GM19324 (cell line): ENCODE data around the gene CCND1.

Experiments
- ATAC-seq: cut with Tn5 transposase; IDR thresholded peaks from one replicate; pipeline ENCODE4 v1.9.1; 2021; ENCODE audit warnings: mild to moderate bottlenecking, moderate library complexity; ENCODE audit not compliant: unreplicated experiment, low FRiP score

The CCND1 gene

DNA sequence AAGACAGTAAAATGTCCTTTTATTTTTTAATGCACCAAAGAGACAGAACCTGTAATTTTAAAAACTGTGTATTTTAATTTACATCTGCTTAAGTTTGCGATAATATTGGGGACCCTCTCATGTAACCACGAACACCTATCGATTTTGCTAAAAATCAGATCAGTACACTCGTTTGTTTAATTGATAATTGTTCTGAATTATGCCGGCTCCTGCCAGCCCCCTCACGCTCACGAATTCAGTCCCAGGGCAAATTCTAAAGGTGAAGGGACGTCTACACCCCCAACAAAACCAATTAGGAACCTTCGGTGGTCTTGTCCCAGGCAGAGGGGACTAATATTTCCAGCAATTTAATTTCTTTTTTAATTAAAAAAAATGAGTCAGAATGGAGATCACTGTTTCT lies 1.1 kb upstream of the CCND1 start:
- no peak for ATAC-seq

DNA sequence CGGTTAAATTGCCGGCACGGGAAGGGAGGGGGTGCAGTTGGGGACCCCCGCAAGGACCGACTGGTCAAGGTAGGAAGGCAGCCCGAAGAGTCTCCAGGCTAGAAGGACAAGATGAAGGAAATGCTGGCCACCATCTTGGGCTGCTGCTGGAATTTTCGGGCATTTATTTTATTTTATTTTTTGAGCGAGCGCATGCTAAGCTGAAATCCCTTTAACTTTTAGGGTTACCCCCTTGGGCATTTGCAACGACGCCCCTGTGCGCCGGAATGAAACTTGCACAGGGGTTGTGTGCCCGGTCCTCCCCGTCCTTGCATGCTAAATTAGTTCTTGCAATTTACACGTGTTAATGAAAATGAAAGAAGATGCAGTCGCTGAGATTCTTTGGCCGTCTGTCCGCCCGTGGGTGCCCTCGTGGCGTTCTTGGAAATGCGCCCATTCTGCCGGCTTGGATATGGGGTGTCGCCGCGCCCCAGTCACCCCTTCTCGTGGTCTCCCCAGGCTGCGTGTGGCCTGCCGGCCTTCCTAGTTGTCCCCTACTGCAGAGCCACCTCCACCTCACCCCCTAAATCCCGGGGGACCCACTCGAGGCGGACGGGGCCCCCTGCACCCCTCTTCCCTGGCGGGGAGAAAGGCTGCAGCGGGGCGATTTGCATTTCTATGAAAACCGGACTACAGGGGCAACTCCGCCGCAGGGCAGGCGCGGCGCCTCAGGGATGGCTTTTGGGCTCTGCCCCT lies 529 bp upstream of the CCND1 start:
- no peak for ATAC-seq

DNA sequence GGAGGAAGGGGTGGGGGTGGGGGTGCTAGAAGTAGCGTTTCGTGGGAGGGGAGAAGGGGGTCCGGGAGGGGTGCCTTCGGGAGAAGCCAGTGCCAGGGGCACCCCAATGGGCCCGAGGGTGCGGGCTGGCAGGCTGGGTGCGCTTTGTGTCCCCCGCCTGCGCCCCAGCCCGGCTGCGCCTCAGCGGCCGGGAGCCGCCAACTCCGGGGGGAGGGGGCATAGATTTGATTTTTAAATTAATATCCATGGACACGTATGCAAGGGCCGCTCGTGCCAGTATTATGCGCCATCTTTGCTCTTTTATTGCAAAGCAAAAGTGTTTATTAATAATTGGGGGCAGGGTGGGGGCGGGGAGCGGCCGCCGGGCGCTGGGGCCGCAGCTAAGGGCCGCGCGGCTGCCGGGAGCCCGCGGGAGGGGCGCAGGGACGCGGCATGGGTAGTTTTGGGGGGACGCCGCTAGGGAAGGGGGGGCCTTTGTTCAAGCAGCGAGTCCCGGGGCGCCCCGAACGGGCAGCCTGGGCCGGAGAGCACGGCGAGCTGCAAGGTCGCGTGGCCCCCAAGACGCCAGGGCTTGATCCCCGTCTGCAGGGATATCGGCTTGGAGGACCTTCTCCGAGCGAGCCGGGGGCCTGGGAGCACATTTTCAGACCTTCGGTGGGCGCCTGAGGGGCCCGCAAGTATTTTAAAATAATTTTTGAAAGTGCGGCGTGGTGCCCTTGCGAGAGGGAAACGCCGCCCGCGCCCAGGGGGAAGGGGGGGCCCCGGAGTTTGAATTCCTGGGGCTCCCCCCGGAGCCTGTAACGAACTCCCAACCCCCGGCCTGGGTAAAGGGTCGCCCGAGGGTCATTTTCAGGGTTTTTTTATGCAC lies 959 bp downstream of the CCND1 start:
- ATAC-seq: no peak

DNA sequence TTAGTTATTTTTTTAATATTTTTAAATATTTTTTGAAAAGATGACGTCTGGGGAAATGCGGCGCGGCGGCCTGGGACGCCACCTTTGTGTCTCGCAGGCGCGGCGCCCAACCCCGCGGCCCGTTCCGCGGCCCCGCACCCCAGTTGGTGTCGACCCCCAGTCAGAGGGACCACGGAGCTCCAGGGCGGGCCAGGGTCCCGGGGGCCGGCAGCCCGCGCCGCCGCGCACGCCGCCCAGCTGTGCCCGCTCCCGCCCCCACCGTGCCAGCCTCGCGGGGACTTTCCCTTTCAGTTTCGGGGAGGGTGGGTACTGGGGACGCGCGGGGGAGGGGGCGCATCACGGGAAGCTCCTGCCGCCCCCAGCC lies 1.6 kb downstream of the CCND1 start:
- no peak for ATAC-seq

DNA sequence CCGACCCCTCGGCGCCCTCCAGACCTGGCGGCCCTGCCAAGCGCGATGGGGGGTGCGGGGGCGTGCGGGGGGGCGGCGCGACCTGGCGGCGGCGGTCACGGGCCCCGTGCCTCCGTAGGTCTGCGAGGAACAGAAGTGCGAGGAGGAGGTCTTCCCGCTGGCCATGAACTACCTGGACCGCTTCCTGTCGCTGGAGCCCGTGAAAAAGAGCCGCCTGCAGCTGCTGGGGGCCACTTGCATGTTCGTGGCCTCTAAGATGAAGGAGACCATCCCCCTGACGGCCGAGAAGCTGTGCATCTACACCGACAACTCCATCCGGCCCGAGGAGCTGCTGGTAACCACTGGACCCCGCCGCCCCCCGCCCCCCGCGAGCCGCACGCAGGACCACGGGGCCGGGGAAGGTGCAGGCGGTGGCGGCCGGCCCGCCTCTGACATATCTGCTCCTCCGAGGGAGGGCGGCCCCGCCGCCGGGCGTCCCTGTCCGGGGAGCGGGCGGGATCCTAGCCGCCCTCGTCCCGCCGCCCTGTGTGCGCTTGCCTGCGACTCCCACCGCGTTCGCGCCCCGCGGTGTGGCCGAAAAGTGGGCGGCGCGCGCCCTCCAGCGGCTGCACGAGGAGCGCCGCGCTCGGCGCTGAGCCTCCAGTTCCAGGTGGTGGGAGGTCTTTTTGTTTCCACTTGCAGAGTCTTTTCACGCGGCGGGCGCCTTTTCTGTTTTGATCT lies 2.1 kb downstream of the CCND1 start:
- ATAC-seq: no peak

DNA sequence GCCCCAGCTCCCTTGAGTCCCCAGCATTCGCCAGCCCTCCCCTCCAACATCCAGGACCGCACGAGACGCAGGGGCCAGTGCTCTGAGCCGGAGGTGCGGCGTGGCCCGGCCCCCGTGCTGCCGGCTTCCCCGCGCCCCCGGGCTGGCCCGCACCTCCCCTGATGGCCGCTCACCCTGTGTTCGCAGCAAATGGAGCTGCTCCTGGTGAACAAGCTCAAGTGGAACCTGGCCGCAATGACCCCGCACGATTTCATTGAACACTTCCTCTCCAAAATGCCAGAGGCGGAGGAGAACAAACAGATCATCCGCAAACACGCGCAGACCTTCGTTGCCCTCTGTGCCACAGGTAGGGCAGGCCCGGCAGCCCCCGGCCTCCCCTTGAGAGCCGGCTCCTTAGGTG lies 2.7 kb downstream of the CCND1 start:
- no peak for ATAC-seq

DNA sequence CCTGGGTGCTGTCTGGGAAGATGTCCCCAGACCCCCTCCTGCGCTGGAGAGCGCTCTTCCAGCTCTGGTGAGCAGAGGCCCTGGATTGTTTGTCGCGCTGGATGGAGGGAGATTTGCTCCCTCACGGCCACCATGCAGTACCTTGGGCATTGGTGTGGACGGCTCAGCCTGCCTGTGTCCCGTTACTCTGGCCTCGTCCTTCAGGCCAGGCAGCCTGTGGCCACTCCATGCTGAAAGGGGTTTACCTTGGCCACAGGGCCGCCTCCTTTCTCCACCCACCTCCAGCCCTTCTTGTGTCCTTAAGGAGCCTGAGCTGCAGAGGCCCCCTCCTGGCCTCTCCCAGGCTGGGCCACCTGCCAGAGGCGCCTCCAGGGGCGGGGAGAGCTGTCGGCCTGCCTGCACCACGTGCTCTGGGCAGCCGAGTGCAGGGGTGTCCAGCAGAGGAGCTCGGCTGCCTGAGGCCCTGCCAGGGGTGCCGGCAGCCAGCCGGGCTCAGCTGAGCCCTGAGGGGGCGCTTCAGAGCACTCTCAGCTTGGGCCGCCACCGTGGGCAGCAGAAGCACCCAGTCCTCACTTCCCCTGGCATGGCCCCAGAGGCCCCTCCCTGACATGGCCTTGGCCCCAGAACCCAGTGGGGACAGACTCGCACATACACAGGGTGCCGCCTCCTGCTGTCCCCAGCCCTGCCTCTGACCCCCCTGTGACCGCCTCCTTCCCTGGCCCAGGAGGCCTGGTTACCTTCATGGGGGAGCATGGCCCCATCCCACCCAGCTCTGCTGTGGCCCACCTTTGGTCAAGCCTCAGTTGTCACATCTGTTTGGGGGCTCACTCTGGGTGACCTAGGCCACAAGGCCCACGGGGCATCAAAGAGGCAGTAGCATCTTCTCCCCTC lies 3.4 kb downstream of the CCND1 start:
- no peak for ATAC-seq

DNA sequence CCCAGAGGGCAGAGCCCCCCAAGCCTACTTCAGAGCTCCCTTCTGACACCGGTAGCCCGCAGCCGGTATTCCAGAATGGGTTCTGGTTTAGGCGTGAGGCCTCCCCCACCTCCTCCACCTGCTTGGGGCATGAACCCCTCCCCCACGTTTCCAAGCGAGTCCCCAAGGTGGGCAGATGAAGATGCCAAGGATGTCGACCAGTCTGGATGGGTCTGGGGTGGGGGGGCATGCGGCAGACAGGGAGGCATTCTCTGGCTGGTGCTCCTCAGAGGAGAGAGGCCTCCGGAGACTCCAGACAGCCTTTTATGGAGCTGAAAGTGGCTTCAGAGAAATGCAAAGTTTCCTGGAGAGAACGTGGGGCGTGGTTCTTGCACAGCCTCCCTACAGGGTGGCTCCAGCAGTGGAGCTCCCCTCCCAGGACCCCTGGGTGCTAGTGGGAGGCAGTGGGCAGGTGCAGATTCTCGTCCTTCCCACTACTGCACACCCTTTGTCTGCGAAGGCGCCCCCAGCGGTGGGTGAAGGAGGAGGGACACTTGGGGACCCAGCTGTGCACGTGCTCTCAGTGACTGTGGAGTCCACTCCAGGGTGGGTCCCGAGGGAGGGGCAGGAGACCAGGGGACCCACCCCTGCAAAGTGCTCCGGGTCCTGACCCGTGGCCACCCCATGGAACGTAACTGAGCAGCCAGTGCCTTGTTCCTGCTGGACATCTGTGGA lies 4.2 kb downstream of the CCND1 start:
- no peak for ATAC-seq

DNA sequence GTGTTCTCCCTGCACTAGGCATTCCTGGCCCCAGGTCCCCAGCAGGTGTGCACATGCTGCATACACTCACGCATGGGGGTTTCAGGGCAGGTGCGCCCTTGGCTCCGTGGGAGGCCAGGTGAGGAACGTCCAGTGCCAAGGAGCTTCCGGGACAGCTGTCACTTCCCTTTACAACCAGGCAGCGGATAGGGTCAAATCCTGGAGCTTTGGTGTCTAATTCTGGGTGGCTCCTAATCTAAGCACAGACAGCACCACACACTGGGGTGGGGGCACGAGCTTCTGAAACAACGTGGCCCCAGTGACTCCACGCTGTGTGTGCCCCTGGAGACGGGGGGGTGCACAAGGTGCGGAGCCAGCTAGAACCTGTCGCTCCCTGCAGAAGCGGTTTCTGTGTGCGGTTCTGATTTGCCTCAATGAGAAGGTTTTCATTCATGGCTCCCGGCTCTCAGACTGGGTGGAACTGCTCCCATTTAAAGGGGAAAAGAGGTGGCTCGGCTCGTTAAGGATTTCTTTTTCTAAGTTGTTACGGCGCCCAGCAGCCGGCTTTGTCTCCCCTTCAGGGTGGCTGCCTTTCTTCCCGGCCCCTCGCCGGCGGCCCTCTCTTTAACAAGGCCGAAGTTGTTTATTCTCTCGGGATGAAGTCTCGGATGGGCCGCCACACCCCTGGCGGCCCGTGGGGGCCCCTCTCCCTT lies 5.0 kb downstream of the CCND1 start:
- ATAC-seq: no peak

DNA sequence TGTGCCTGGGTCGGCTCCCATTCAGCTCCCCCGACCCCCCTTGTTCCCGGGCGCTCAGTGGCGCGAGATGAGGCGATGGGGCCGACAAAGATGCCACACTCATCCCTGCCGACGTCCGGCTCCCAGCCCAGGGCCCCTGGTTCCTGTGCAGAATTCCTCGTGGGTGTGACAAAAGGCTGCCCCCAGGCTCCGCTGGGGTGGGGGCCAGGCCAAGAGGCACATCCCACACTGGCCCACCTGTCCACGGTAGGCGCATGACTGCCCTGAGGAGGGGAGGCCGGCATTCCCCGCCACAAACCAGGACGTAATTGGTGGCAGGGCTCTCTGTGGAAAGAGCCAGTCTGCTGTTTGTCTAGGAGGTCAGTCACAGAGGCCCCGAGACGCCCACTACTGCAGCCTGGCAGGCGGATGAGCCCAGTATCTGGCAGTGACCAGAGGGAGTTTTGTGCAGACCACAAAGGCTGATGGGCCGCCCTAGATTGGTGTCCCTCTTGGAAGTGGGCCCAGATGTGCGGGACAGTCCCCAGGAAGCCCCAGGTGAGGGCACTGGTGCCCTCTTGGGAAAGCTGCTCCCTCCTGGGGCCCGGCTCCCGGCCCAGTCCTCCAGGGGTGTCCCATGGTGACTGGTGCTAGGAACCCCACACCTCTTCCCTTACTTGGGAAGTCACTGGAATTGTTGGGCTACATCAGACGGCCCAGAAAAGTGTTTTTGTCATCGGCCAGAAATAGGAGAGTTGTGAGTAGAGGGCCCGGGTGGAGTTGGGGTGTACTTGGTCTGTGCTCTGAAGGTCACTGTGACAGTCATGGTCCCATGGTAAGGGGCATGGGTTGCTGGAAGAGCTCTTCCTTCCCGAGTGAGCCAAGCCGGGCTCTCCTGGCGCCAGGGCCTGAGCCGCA lies 5.8 kb downstream of the CCND1 start:
- ATAC-seq: no peak

DNA sequence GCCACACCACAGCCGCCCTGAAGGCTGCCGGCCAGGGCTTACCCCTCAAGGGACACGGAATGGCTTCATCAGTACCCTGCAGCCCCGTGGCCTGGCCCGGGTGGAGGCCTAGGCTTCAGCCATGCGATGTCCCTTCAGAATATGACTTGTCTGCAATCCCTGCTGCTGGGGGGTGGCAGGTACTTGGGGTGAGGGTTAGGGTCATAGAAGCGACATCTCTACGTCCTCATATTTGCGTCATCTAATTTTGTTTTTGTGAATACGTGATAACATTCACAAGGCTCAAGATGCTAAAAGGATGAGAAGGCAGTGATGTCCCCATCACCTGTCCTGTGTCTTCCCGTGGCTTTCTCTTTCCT lies 6.4 kb downstream of the CCND1 start:
- no peak for ATAC-seq

DNA sequence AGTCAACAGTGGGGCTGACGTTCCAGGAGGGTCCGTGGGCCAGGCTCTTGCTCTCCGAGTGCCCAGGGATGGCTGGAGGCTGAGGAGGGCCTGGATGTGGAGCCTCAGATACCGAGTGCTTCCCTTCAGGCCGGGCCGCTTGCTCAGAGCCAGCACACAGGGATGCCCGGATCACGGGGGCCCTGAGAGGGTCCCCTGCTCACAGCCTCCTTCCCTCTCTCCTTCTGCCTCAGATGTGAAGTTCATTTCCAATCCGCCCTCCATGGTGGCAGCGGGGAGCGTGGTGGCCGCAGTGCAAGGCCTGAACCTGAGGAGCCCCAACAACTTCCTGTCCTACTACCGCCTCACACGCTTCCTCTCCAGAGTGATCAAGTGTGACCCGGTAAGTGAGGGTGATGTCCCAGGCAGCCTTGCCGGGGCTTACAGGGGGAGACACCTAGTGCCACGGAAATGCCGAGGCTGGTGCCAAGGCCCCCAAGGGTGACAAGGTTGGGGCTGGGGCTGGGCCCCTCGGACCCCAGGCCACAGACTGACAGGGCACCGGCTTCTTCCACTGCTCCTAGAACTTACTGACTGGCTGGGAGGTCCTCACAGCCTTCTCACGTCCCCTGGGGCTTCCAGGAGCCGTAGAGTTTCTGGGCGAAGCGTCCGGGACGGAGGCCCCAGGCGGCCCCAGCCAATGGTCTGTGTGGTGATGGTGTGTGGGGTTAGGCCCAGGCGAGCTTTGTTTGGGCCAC lies 7.0 kb downstream of the CCND1 start:
- no peak for ATAC-seq

DNA sequence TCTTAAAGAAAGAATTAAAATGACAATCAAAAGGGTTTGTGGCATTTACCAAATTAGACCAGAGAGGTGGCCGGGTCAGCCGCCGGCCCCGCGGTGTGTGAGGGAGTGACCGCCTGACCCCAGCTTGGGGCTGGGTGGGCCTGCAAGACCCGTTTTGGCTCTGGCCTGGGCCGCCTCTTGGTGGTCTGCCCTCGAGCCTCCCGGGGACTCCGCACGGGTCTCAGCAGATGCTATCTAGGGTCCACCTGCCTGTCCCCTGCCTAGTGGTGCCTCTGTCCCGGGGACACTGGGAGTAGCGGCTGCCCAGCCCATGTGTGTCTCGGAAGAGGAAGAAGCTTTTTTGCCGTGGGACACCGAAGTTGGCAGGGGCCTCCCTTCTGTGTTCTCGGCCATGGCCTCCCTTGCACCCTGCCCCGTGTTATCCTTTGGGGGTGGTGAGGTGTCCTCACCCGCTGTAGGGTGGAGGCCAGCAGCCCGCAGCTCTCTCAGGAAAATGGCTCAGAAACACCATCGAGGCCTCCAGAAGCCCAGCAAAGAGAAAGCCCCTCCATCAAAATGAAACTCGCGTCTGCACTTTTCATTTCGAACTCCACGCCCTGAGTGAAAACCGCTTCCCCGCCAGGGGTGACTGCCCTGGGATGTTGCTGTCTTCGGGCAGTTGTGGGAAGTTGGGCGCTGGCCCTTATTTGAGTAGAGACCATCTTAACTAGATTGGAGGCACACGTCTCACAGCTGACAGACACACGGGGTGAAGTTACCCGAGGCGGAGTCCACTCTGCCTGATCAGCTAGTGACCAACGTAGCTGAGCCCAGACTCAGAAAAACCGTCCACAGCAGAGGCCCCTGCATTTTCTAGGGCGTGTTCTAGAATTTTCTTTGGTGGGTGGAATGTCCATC lies 8.0 kb downstream of the CCND1 start:
- no peak for ATAC-seq

DNA sequence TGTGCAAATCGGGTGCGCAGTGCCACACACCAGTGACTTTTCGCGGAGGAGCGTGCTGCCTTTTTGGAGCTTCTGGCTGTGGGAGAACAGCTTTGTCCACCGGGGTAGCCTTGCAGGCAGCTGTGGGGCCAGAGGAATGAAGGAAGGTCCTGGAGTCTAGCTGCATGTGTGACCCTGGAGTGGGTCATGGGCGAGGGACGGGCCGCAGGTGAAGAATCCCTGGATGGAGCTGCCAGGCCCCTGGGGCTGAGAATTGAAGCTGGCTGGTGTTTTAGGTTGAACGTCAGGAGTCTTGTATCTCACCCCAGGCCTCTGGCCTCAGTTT lies 8.6 kb downstream of the CCND1 start:
- ATAC-seq: no peak

DNA sequence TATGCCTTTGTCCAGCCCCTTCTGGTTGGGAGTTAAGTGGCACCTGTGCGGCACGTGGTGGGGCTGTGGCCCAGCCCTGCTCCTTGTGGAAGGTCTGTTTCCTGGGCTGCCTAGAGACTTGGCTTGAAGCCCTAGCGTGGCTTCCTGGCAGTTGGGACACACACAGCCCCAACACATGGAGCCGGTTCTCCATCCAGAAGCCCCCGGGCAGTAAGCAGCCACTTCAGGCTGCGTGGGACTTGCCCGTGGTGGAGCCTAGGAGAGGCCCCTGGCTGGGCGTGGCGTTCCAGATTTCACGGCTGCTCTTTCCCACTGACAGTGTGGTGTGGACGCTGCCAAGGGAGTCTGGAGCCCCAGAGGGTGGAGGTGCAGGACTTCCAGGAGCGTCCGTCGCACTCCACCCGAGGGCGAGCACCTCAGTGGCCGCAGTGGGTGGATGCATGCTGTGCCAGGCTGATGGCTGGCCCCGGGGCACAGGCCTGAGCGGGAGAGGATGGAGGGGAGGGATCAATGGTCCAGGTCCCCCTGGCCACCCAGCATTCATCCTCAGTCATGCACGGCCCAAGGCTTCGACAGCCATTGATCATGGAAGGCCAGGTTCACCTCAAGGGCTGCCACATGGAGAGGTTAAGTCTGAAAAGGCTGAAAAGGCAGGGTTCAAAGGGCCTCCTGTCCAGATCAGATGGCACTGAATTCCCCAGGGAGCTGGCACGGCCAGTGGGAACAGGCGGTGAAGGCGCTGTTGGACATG lies 9.3 kb downstream of the CCND1 start:
- ATAC-seq: no peak

DNA sequence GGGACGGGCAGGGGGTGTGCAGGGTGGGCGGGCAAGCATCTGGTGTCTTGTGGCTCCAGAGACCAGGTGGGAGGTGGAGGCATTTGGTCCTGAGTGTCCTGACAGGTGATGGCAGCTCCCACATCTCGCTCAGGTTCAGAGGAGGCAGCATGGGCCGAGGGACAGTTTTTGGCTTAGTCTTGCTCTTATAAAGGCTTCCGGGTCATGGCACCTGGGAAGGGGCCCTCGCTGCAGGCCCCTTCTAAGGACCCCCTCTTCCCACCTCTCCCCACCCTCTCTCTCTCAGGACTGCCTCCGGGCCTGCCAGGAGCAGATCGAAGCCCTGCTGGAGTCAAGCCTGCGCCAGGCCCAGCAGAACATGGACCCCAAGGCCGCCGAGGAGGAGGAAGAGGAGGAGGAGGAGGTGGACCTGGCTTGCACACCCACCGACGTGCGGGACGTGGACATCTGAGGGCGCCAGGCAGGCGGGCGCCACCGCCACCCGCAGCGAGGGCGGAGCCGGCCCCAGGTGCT lies 9.9 kb downstream of the CCND1 start:
- no peak for ATAC-seq
